ENCODE results near the gene MUC2.

Gene MUC2

GRCh38 chr11:1087279-1087960 is 12.7 kb downstream of the MUC2 start:
- no peak for DNase-seq (ENCODE audit: low read depth in 2 of 2)

GRCh38 chr11:1087961-1088926 is 13.6 kb downstream of the MUC2 start:
- no peak for DNase-seq (ENCODE audit: low read depth in 2 of 2)

GRCh38 chr11:1088927-1089737 is 14.5 kb downstream of the MUC2 start:
- DNase-seq (ENCODE audit: low read depth in 2 of 2), result no peak

- no peak for DNase-seq (ENCODE audit: low read depth in 2 of 2)
These were observed 15.3 kb downstream of the MUC2 start for GRCh38 chr11:1089738-1090599.

GRCh38 chr11:1090600-1091331 is 16.1 kb downstream of the MUC2 start:
- no peak for DNase-seq (ENCODE audit: low read depth in 2 of 2)

GRCh38 chr11:1091332-1092083 is 16.8 kb downstream of the MUC2 start:
- DNase-seq (ENCODE audit: low read depth in 2 of 2), result no peak

GRCh38 chr11:1092145-1092670 is 17.5 kb downstream of the MUC2 start:
- no peak for DNase-seq (ENCODE audit: low read depth in 2 of 2)

GRCh38 chr11:1092919-1093318 is 18.2 kb downstream of the MUC2 start:
- DNase-seq (ENCODE audit: low read depth in 2 of 2), result no peak

- DNase-seq (ENCODE audit: low read depth in 2 of 2), result no peak
These were observed 25.1 kb downstream of the MUC2 start for GRCh38 chr11:1099519-1100355.

GRCh38 chr11:1100417-1101245 is 26.0 kb downstream of the MUC2 start:
- no peak for DNase-seq (ENCODE audit: low read depth in 2 of 2)

GRCh38 chr11:1101318-1102089 is 26.8 kb downstream of the MUC2 start:
- DNase-seq (ENCODE audit: low read depth in 2 of 2), result no peak

- DNase-seq (ENCODE audit: low read depth in 2 of 2), result no peak
These were observed 27.7 kb downstream of the MUC2 start for GRCh38 chr11:1102221-1102971.

- DNase-seq (ENCODE audit: low read depth in 2 of 2), result no peak
These were observed 28.3 kb downstream of the MUC2 start for GRCh38 chr11:1102996-1103395.

GRCh38 chr11:1103401-1104360 is 29.0 kb downstream of the MUC2 start:
- no peak for DNase-seq (ENCODE audit: low read depth in 2 of 2)

All from fibroblast of skin of left biceps (primary cell).